H1 (cell line): ENCODE results near the gene DLL3. TPM values are rescaled to one million over a fixed set of nuclear protein-coding genes. Genes with fewer than 3 reads are reported as not detected.

ENCODE experiments used
- ASH2L ChIP-seq: fragments of 200-600, 300-600 bp; sonication (generic); IDR thresholded peaks from one replicate; pipeline ENCODE4 v1.7.1; 2017; ENCODE audit warnings: low read length
- BACH1 ChIP-seq: IDR thresholded peaks from 2 replicates; pipeline ENCODE4 v1.6.1; 2012; ENCODE audit warnings: low read length, improper control_type of control experiment
- CBX8 ChIP-seq: fragments of 300-800, 300-1000 bp; sonication (generic); IDR thresholded peaks from 2 replicates; pipeline ENCODE4 v1.7.1; 2016; ENCODE audit warnings: low read depth, low read length, borderline replicate concordance
- CHD1 ChIP-seq: IDR thresholded peaks from 2 replicates; pipeline ENCODE4 v1.6.1; 2012; ENCODE audit warnings: low read depth, low read length, improper control_type of control experiment
- CREB1 ChIP-seq: IDR thresholded peaks from 2 replicates; pipeline ENCODE4 v1.6.1; 2012; ENCODE audit warnings: inconsistent platforms
- CTBP2 ChIP-seq: IDR thresholded peaks from 2 replicates; pipeline ENCODE4 v1.7.0; 2011; ENCODE audit warnings: borderline replicate concordance, mild to moderate bottlenecking, moderate library complexity, mixed read lengths, low read length; ENCODE audit not compliant: insufficient read depth, insufficient read length
- EGR1 ChIP-seq: IDR thresholded peaks from 2 replicates; pipeline ENCODE4 v1.6.1; 2011; ENCODE audit warnings: low read depth, low read length, borderline replicate concordance
- GTF2F1 ChIP-seq: IDR thresholded peaks from 2 replicates; pipeline ENCODE4 v1.6.1; 2012; ENCODE audit warnings: low read depth, low read length, improper control_type of control experiment, borderline replicate concordance
- HDAC2 ChIP-seq, 2 experiments: fragments of 300-600 bp in 1 of 2; sonication (generic) in 1 of 2; IDR thresholded peaks; 2 replicates each; pipeline ENCODE4 v1.6.1; 2011 to 2012; ENCODE audit warnings: low read depth in 2 of 2, low read length in 2 of 2, mild to moderate bottlenecking in 2 of 2, moderate library complexity in 2 of 2, borderline replicate concordance in 1 of 2, inconsistent platforms in 1 of 2
- KDM4A ChIP-seq: IDR thresholded peaks from one replicate; pipeline ENCODE4 v1.7.1; 2012; ENCODE audit warnings: low read depth, mild to moderate bottlenecking, moderate library complexity, low read length, inconsistent platforms; ENCODE audit not compliant: severe bottlenecking
- MAFK ChIP-seq: IDR thresholded peaks from 2 replicates; pipeline ENCODE4 v1.6.1; 2012; ENCODE audit warnings: low read depth, mild to moderate bottlenecking, improper control_type of control experiment, low read length
- NANOG ChIP-seq: IDR thresholded peaks from 2 replicates; pipeline ENCODE4 v1.6.1; 2011; ENCODE audit warnings: low read length, low read depth, mild to moderate bottlenecking, inconsistent platforms; ENCODE audit not compliant: insufficient read depth, poor library complexity, severe bottlenecking
- NRF1 ChIP-seq: IDR thresholded peaks from 2 replicates; pipeline ENCODE4 v1.6.1; 2011; ENCODE audit warnings: mild to moderate bottlenecking, low read depth, low read length, improper control_type of control experiment
- POLR2AphosphoS5 ChIP-seq: IDR thresholded peaks from 2 replicates; pipeline ENCODE4 v1.6.1; 2011; ENCODE audit warnings: low read depth, low read length
- RAD21 ChIP-seq, 2 experiments: IDR thresholded peaks in 1 of 2; conservative IDR thresholded peaks in 1 of 2; 2 replicates each; pipeline ENCODE4 v1.6.1; 2011; ENCODE audit warnings: low read depth in 2 of 2, low read length in 2 of 2, improper control_type of control experiment in 1 of 2, inconsistent platforms in 1 of 2, mild to moderate bottlenecking in 1 of 2, moderate library complexity in 1 of 2
- RBBP5 ChIP-seq: IDR thresholded peaks from 2 replicates; pipeline ENCODE4 v1.7.1; 2012; ENCODE audit warnings: low read depth, mild to moderate bottlenecking, inconsistent platforms, low read length, moderate library complexity, borderline replicate concordance
- SIRT6 ChIP-seq: IDR thresholded peaks from one replicate; pipeline ENCODE4 v1.7.1; 2012; ENCODE audit warnings: low read length, inconsistent platforms
- SIX5 ChIP-seq: IDR thresholded peaks from 2 replicates; pipeline ENCODE4 v1.6.1; 2011; ENCODE audit warnings: mild to moderate bottlenecking, low read depth, low read length
- SP1 ChIP-seq: IDR thresholded peaks from 2 replicates; pipeline ENCODE4 v1.6.1; 2011; ENCODE audit warnings: low read depth, low read length
- SP2 ChIP-seq: IDR thresholded peaks from 2 replicates; pipeline ENCODE4 v1.6.1; 2012; ENCODE audit warnings: mild to moderate bottlenecking, low read length, inconsistent platforms
- SRF ChIP-seq: IDR thresholded peaks from 2 replicates; pipeline ENCODE4 v1.6.1; 2011; ENCODE audit warnings: mild to moderate bottlenecking, low read depth, low read length, moderate library complexity
- TAF7 ChIP-seq: optimal IDR thresholded peaks from 2 replicates; pipeline ENCODE3; 2011; ENCODE audit warnings: low read depth, mild to moderate bottlenecking, inconsistent platforms, low read length, moderate library complexity, borderline replicate concordance
- USF2 ChIP-seq: IDR thresholded peaks from 2 replicates; pipeline ENCODE4 v1.6.1; 2011; ENCODE audit warnings: low read length, improper control_type of control experiment
- polyA plus RNA-seq, 7 experiments: library from polyadenylated mRNA; depleted of rRNA in 3 of 7; stranded (reverse) in 5 of 7; unstranded in 2 of 7; fragments of >200 nt in 5 of 7; fragments of 200-250 nt in 2 of 7; gene quantifications; 1 replicate in 5 of 7; 2 replicates in 1 of 7; 4 replicates in 1 of 7; pipeline versions ENCODE4 v1.2.1 to v1.2.3, GENCODE V29; 2011 to 2013; ENCODE audit warnings: missing spikeins in 2 of 7, mixed read lengths in 2 of 7
- total RNA-seq: library from RNA; stranded (reverse); fragmentation: NEBNext Ultra II Directional; extraction: Animal tissue kit (Norgen Biotek cat#: 25700); gene quantifications from 2 replicates; pipeline ENCODE4 v1.2.1, GENCODE V29; 2021

Gene DLL3
- total and polyA plus RNA-seq, 2 of the 8 experiments (the other 6 are each of a cell fraction or from before 2014, with no cell fraction given): 12.2 to 13.8 TPM

GRCh38 chr19:39480337-39481228 lies 18.2 kb upstream of the DLL3 start, which contains the start of gene TIMM50 (continued):
- TF ChIP-seq SRF: no peak
- no peak for TF ChIP-seq NANOG
- TF ChIP-seq CTBP2: no peak
- peak; percentile 88 for TF ChIP-seq ASH2L
- TF ChIP-seq TAF7: peak; percentile 74
- TF ChIP-seq SP1: peak; percentile 94
- TF ChIP-seq GTF2F1: peak; percentile 72; the same call in 1 of the 2 replicates
- no peak for TF ChIP-seq KDM4A
- TF ChIP-seq POLR2AphosphoS5: peak; percentile 77; the same call in 1 of the 2 replicates
- TF ChIP-seq HDAC2 (IDR thresholded peaks at IDR 0.05; ENCODE audit: borderline replicate concordance in 1 of 2, low read depth in 2 of 2, low read length in 2 of 2): no peak
- no peak; a peak in 1 of 4 replicates for TF ChIP-seq RAD21 (IDR thresholded peaks at IDR 0.05 in 1 of 2, conservative IDR thresholded peaks at IDR 0.05 in 1 of 2; ENCODE audit: low read depth in 2 of 2, low read length in 2 of 2)
- TF ChIP-seq CBX8: no peak
- TF ChIP-seq SIRT6: no peak
- TF ChIP-seq SP2: no peak
- TF ChIP-seq SIX5: no peak
- 0 out of 2 replicates have a peak, but pooled peaks have one; percentile 80 for TF ChIP-seq RBBP5
- no peak for TF ChIP-seq CHD1
- TF ChIP-seq MAFK: no peak
- no peak for TF ChIP-seq USF2
- TF ChIP-seq EGR1: peak; percentile 72; the same call in 1 of the 2 replicates
- TF ChIP-seq BACH1: no peak
- peak; percentile 89 for TF ChIP-seq CREB1
- no peak for TF ChIP-seq NRF1
